GM12878 (cell line): ENCODE results near the gene MMP11. TPM values are rescaled to one million over a fixed set of nuclear protein-coding genes. Genes with fewer than 3 reads are reported as not detected.

Source experiments
- CHD2 ChIP-seq: IDR thresholded peaks from 2 replicates; pipeline ENCODE4 v1.6.1; 2011; ENCODE audit warnings: low read depth, low read length, improper control_type of control experiment, borderline replicate concordance
- EED ChIP-seq: sonication (generic); IDR thresholded peaks from 2 replicates; pipeline ENCODE4 v1.6.1; 2016; ENCODE audit warnings: antibody characterized with exemption, low read depth
- IKZF1 ChIP-seq: fragments of 450-650 bp; conservative IDR thresholded peaks from 2 replicates; pipeline ENCODE4 v1.6.1; 2017; ENCODE audit warnings: antibody characterized with exemption, mild to moderate bottlenecking
- JUND ChIP-seq: IDR thresholded peaks from 2 replicates; pipeline ENCODE4 v1.6.1; 2012; ENCODE audit warnings: low read depth, mild to moderate bottlenecking, low read length, improper control_type of control experiment, moderate library complexity
- MXI1 ChIP-seq: fragments of 150-350 bp; IDR thresholded peaks from 2 replicates; pipeline ENCODE4 v1.6.1; 2011; ENCODE audit warnings: low read depth, mild to moderate bottlenecking, inconsistent platforms, low read length, improper control_type of control experiment
- NFXL1 ChIP-seq: fragments of 450-650 bp; IDR thresholded peaks from 2 replicates; pipeline ENCODE4 v1.6.1; 2017; ENCODE audit warnings: antibody characterized with exemption, mild to moderate bottlenecking, borderline replicate concordance
- NR2F1 ChIP-seq: fragments of 450-650 bp; conservative IDR thresholded peaks from 2 replicates; pipeline ENCODE4 v1.6.1; 2017; ENCODE audit warnings: mild to moderate bottlenecking
- PAX5 ChIP-seq: IDR thresholded peaks from 2 replicates; pipeline ENCODE4 v1.6.1; 2011; ENCODE audit warnings: low read depth, low read length, borderline replicate concordance
- ZBTB33 ChIP-seq: fragments of 450-650 bp; IDR thresholded peaks from 2 replicates; pipeline ENCODE4 v1.6.1; 2017; ENCODE audit warnings: mild to moderate bottlenecking
- polyA plus RNA-seq, 11 experiments: library from polyadenylated mRNA; depleted of rRNA in 4 of 11; unstranded in 6 of 11; stranded (reverse) in 5 of 11; fragments of >200 nt; fragmentation: Nextera tagmentation in 4 of 11; fragmentation: Illumina TruSeq in 1 of 11; extraction: Ambion mirVana in 4 of 11; extraction: Trizol in 1 of 11; gene quantifications; 1 replicate in 1 of 11; 2 replicates in 10 of 11; pipeline versions ENCODE4 v1.2.1 to v1.2.3, GENCODE V29; 2011 to 2016; ENCODE audit warnings: inconsistent platforms in 2 of 11, missing spikeins in 2 of 11, low read depth in 1 of 11
- total RNA-seq, 4 experiments: library from RNA; depleted of rRNA in 3 of 4; stranded (reverse); fragments of >200 nt in 3 of 4; fragmentation: Illumina TruSeq in 1 of 4; extraction: Trizol in 1 of 4; gene quantifications; 2 replicates each; pipeline versions ENCODE4 v1.2.1 to v1.2.3, GENCODE V29; 2013 to 2021
- TF ChIP-seq, protein P1 (sequence below): IDR thresholded peaks from 2 replicates; pipeline ENCODE4 v1.6.1; 2011; ENCODE audit warnings: borderline replicate concordance, low read depth, mild to moderate bottlenecking, moderate library complexity, low read length; ENCODE audit not compliant: insufficient read depth, poor library complexity, severe bottlenecking
- TF ChIP-seq, protein P2 (sequence below): fragments of 450-650 bp; formaldehyde crosslinking; IDR thresholded peaks from 2 replicates; pipeline ENCODE4 v1.4.0; 2020; ENCODE audit warnings: mild to moderate bottlenecking, moderate library complexity
- TF ChIP-seq, protein P3 (sequence below): fragments of 450-650 bp; formaldehyde crosslinking; IDR thresholded peaks from 2 replicates; pipeline ENCODE4 v1.5.0; 2022; ENCODE audit warnings: mild to moderate bottlenecking, missing genetic modification characterization
- TF ChIP-seq, protein P4 (sequence below): fragments of 450-650 bp; IDR thresholded peaks from 2 replicates; pipeline ENCODE4 v1.6.1; 2018; ENCODE audit warnings: mild to moderate bottlenecking, low read depth, moderate library complexity; ENCODE audit not compliant: partially characterized antibody

MMP11 gene
- total and polyA plus RNA-seq, 10 of the 15 experiments (the other 5 are each of a cell fraction or from before 2014, with no cell fraction given): 0.03 to 1.1 (median 0.31) TPM; not detected in 2

DNA sequence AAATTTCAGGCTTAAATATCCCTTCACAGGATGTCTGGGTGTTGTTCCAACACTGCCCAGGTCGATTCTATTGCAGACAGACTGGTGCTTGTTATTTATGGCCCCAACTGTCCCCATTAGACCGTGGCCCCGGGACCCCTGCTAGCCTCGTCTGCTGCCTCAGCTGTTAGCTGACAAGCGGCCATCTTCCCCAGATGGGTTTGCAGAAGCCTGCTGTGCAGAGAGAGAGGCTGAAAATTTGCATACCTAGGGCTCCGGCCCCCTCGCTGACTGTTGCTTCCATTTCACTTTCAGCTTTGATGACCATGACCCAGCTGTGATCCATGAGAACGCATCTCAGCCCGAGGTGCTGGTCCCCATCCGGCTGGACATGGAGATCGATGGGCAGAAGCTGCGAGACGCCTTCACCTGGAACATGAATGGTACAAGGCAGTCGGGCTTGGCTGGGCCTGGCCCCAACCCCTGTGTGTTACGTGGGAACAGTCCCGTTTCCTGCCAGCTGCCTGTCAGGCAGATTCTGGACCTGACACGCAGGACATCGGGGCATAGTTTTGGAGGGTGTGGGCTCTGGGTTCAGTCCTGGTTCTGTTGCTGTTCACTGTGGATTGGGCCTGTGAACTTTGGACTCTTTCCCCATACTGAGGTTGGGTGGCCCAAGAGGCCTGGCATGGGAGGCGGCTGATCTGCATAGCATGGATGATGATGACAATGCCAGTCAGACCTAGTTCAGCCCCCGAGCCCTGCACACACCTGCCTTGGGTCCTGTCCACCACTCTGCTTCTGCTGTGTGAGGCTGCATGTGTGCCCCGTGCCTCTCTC lies 30.6 kb downstream of the MMP11 start (continued):
- no peak; the same call in 1 of the 2 replicates for TF ChIP-seq NR2F1
- TF ChIP-seq, protein P1, sequence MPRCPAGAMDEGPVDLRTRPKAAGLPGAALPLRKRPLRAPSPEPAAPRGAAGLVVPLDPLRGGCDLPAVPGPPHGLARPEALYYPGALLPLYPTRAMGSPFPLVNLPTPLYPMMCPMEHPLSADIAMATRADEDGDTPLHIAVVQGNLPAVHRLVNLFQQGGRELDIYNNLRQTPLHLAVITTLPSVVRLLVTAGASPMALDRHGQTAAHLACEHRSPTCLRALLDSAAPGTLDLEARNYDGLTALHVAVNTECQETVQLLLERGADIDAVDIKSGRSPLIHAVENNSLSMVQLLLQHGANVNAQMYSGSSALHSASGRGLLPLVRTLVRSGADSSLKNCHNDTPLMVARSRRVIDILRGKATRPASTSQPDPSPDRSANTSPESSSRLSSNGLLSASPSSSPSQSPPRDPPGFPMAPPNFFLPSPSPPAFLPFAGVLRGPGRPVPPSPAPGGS: no peak
- TF ChIP-seq PAX5: peak; percentile 63; the same call in 1 of the 2 replicates
- TF ChIP-seq, protein P2, sequence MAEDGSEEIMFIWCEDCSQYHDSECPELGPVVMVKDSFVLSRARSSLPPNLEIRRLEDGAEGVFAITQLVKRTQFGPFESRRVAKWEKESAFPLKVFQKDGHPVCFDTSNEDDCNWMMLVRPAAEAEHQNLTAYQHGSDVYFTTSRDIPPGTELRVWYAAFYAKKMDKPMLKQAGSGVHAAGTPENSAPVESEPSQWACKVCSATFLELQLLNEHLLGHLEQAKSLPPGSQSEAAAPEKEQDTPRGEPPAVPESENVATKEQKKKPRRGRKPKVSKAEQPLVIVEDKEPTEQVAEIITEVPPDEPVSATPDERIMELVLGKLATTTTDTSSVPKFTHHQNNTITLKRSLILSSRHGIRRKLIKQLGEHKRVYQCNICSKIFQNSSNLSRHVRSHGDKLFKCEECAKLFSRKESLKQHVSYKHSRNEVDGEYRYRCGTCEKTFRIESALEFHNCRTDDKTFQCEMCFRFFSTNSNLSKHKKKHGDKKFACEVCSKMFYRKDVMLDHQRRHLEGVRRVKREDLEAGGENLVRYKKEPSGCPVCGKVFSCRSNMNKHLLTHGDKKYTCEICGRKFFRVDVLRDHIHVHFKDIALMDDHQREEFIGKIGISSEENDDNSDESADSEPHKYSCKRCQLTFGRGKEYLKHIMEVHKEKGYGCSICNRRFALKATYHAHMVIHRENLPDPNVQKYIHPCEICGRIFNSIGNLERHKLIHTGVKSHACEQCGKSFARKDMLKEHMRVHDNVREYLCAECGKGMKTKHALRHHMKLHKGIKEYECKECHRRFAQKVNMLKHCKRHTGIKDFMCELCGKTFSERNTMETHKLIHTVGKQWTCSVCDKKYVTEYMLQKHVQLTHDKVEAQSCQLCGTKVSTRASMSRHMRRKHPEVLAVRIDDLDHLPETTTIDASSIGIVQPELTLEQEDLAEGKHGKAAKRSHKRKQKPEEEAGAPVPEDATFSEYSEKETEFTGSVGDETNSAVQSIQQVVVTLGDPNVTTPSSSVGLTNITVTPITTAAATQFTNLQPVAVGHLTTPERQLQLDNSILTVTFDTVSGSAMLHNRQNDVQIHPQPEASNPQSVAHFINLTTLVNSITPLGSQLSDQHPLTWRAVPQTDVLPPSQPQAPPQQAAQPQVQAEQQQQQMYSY (CRISPR knock-in tag): no peak
- no peak for TF ChIP-seq EED
- TF ChIP-seq MXI1: no peak
- TF ChIP-seq ZBTB33: no peak
- TF ChIP-seq IKZF1: peak; percentile 33; the same call in 1 of the 2 replicates
- no peak for TF ChIP-seq JUND
- no peak for TF ChIP-seq NFXL1
- TF ChIP-seq CHD2: no peak
- TF ChIP-seq, protein P3, sequence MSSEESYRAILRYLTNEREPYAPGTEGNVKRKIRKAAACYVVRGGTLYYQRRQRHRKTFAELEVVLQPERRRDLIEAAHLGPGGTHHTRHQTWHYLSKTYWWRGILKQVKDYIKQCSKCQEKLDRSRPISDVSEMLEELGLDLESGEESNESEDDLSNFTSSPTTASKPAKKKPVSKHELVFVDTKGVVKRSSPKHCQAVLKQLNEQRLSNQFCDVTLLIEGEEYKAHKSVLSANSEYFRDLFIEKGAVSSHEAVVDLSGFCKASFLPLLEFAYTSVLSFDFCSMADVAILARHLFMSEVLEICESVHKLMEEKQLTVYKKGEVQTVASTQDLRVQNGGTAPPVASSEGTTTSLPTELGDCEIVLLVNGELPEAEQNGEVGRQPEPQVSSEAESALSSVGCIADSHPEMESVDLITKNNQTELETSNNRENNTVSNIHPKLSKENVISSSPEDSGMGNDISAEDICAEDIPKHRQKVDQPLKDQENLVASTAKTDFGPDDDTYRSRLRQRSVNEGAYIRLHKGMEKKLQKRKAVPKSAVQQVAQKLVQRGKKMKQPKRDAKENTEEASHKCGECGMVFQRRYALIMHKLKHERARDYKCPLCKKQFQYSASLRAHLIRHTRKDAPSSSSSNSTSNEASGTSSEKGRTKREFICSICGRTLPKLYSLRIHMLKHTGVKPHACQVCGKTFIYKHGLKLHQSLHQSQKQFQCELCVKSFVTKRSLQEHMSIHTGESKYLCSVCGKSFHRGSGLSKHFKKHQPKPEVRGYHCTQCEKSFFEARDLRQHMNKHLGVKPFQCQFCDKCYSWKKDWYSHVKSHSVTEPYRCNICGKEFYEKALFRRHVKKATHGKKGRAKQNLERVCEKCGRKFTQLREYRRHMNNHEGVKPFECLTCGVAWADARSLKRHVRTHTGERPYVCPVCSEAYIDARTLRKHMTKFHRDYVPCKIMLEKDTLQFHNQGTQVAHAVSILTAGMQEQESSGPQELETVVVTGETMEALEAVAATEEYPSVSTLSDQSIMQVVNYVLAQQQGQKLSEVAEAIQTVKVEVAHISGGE (CRISPR knock-in tag): no peak
- TF ChIP-seq, protein P4, sequence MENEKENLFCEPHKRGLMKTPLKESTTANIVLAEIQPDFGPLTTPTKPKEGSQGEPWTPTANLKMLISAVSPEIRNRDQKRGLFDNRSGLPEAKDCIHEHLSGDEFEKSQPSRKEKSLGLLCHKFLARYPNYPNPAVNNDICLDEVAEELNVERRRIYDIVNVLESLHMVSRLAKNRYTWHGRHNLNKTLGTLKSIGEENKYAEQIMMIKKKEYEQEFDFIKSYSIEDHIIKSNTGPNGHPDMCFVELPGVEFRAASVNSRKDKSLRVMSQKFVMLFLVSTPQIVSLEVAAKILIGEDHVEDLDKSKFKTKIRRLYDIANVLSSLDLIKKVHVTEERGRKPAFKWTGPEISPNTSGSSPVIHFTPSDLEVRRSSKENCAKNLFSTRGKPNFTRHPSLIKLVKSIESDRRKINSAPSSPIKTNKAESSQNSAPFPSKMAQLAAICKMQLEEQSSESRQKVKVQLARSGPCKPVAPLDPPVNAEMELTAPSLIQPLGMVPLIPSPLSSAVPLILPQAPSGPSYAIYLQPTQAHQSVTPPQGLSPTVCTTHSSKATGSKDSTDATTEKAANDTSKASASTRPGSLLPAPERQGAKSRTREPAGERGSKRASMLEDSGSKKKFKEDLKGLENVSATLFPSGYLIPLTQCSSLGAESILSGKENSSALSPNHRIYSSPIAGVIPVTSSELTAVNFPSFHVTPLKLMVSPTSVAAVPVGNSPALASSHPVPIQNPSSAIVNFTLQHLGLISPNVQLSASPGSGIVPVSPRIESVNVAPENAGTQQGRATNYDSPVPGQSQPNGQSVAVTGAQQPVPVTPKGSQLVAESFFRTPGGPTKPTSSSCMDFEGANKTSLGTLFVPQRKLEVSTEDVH: no peak
